GM21515 (cell line): ENCODE results near the gene IL17REL.
"Not testable (repeated sequence)": the region's sequence is repeated elsewhere in the genome, so short reads cannot be mapped to it uniquely, and the experiment has no call there.

Source experiments
- ATAC-seq: cut with Tn5 transposase; IDR thresholded peaks from one replicate; pipeline ENCODE4 v1.9.1; 2021; ENCODE audit not compliant: unreplicated experiment

Gene IL17REL

DNA sequence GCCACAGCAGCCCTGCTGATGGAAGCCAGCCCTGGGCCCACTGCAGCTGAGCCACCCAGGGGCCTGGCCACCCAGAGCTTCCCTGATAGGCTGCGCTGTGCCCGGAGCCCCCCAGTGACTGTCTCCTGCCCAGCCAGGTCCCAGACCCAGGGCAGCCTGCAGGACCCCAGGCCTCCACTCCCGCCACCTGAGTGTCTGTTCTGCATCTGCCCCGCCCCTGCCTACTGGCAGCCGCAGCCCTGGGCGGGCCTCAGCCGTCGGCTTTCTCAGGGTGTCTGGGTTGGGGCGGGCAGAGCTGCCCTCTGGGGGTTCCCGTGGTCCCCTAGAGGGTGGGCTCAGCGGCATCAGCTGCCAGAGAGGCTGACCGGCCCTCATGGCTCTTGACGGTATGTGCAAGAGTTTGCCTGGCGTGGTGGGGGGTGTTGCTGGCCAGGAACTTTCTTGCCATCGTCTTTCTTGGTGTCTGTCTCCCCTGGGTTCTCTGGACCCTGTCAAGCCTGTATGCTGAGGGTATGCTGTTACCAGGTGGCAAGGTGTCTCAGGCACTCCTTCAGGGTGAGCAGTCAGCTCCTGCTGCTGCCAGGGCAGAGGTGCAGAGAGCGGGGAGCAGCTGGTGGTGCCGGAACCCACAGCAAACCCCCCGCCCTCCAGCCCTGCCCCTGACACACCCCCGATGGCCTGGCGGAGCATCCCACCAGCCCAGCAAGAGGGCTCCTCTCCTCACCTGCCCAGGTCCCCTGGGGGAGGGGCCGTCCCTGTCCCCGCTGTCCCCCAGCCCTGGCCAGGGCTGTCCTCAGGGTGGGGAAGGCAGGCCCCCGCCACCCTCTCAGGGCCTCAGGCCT, 64.2 kb downstream of the IL17REL start:
- no peak for ATAC-seq

DNA sequence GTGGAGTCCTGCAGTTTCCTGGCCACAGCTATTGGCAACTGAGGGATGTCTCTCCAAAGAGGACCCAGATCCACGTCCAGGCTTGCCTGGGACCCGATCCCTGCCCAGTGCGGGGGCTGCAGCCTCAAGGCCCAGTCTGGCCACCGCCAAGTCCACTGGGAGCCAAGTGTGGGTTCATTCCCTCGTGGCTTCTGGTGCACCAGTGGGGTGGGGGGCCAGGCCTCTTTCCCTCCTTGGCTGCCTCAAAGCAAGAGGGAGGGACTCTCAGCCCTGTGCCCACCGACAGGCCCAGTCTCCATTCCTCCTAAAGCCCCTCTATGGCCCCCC, 65.3 kb downstream of the IL17REL start:
- ATAC-seq = no peak

DNA sequence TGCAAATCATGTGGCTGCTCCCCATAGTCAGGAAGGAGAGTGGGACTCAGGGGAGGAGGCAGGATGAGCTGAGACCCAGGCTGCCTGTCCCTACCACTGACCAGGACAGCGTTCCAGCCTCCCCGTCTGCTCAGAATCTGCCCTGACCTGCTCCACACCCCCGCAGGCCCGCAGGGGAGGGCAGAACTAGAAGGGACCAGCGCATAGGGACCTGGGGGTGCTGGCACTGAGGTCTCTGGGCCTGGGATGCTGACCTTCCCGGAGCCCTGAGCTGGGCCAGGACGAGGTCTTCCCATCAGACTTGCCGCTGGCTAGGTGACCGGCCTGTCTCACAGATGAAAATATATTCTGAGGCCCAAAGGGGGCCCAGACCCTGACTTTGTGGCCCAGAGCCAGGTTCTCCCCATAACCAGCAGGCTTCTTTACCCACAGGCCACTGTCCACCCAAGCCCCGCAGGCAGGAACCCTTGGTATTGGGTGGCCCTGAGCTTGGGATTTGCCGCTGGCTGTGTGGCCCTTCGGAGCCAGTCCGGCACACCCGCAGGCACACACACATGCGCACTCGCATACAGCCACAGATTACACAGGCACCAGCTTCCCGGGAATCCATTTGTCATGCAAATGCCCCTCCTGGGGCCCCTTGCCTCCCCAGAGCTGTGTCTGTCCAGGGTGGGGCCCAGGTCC, 65.8 kb downstream of the IL17REL start:
- no peak for ATAC-seq

GRCh38 chr22:49945042-49945794, 67.3 kb downstream of the IL17REL start:
- not testable (repeated sequence) for ATAC-seq
